Activated CD4-positive, alpha-beta T cell treated with anti-CD3 and anti-CD28 coated beads, Interleukin-2, amount 10 ng/mL, durations not matched to agents 24 days and 14 days (primary cell): ENCODE data around the gene TRDMT1. TPM values are rescaled to one million over a fixed set of nuclear protein-coding genes. Genes with fewer than 3 reads are reported as not detected.

Experiments
- DNase-seq: peaks from one replicate; pipeline ENCODE4 v3.0.0; 2022
- H3K27ac Mint-ChIP-seq: one replicate; pipeline ENCODE4 v1.8.0; 2022; ENCODE audit warnings: mild to moderate bottlenecking, mixed read lengths
- H3K27me3 Mint-ChIP-seq: one replicate; pipeline ENCODE4 v1.8.0; 2022; ENCODE audit warnings: mixed read lengths
- H3K36me3 Mint-ChIP-seq: one replicate; pipeline ENCODE4 v1.8.0; 2022; ENCODE audit warnings: low read depth, mild to moderate bottlenecking, mixed read lengths
- H3K4me1 Mint-ChIP-seq: one replicate; pipeline ENCODE4 v1.8.0; 2021; ENCODE audit warnings: mixed read lengths
- H3K4me3 Mint-ChIP-seq: one replicate; pipeline ENCODE4 v1.8.0; 2022; ENCODE audit warnings: mild to moderate bottlenecking, moderate library complexity, mixed read lengths
- H3K9me3 Mint-ChIP-seq: one replicate; pipeline ENCODE4 v1.8.0; 2021; ENCODE audit warnings: mixed read lengths
- intact Hi-C: fragments of 100-400 bp; cut with micrococcal nuclease; formaldehyde crosslinking; loops from one replicate; pipeline ENCODE4 v1.15.1; 2023
- total RNA-seq: library from RNA; stranded (reverse); gene quantifications from 2 replicates; pipeline ENCODE4 v1.2.3, GENCODE V29; 2022

Gene TRDMT1
- total RNA-seq, 1 donor from 2014 or later = 3.9 TPM

DNA sequence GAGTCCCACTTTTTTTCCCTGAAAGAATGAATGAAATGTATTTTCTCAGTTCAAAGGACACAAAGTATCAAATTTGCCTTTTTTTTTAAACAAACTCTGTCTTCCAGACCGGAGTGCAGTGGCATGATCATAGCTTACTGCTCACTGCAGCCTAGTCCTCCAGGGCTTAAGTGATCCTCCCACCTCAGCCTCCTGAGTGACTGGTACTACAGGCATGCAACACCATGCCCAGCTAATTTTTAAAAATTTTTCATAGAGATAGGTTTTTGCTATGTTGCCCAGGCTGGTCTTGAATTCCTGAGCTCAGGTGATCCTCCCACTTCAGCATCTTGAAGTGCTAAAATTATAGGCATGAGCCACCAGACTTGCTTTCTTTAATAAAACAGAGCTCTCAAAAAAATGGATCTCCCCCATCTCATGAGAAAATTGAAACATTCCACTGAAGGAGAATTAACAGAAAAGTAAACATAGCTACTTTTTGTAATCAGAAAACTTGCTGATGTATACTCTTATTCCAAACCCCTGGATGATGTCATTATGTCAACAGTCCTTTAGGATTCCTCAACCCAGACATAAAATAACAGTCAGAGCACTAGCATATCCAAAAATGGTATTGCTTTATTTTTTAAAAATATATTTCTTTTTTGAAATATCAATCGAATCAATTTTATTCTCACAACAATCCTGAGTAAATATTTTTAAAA lies 12.3 kb upstream of the TRDMT1 start:
- Mint-ChIP-seq H3K9me3 (peaks cover 5% of the 10 kb centered on the region), H3K27me3 (no peaks in the 10 kb centered on the region), H3K4me1 (peaks cover 31% of the 10 kb centered on the region), H3K36me3 (peaks cover 16% of the 10 kb centered on the region), H3K4me3 (no peak overlapping the region), H3K27ac (no peak overlapping the region)
- intact Hi-C loops = no loop called here
- DNase-seq = no peak

DNA sequence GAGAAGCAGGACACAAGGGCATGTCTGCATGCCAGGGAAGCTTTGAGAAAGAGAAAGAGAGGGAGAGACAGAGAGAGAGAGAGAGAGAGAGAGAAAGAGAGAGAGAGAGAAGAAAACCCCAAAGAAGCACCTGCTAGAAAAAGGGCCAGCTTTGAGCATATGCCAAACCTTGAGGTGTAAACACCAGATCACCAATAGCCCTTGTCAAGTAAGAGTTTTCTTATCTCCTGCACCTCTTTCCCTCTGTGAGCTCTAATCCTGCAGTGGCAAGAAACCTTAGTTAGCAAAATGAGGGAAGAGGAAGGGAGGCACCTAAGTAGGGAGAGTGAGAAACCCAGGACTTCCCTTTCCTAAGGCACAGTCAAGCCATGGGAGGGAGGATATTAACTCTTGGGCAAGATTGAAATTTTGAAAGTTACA lies 11.3 kb upstream of the TRDMT1 start:
- intact Hi-C loops = no loop called here
- Mint-ChIP-seq H3K4me1 (peaks cover 31% of the 10 kb centered on the region), H3K27me3 (no peaks in the 10 kb centered on the region), H3K9me3 (peaks cover 2% of the 10 kb centered on the region), H3K4me3 (no peak overlapping the region), H3K36me3 (peaks cover 12% of the 10 kb centered on the region), H3K27ac (no peak overlapping the region)
- no peak for DNase-seq

DNA sequence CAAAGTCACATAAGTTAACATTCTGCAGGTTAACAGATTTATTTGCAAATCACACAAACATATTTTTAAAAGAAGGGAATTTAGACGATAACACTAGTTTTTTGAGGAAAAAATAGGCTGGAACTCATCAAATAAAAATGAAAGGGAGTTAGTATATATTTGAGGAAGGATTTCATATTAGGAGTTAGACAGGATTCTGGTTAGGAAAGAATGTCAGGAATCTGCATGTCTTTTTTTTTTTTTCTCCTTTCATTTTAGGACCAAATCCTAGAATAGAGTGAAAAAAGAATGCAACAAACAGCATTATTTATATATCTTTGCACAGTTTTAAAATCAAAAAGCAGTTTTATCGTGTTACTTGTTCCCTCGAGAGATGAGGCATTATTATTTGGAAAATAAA lies 8.9 kb upstream of the TRDMT1 start:
- H3K4me1 Mint-ChIP-seq = peaks cover 31% of the 10 kb centered on the region
- intact Hi-C loops = no loop called here
- no peaks in the 10 kb centered on the region for H3K9me3 Mint-ChIP-seq
- DNase-seq = no peak
- H3K4me3 Mint-ChIP-seq = no peak overlapping the region
- H3K27ac Mint-ChIP-seq = no peak overlapping the region
- no peaks in the 10 kb centered on the region for H3K27me3 Mint-ChIP-seq
- H3K36me3 Mint-ChIP-seq = peaks cover 11% of the 10 kb centered on the region

DNA sequence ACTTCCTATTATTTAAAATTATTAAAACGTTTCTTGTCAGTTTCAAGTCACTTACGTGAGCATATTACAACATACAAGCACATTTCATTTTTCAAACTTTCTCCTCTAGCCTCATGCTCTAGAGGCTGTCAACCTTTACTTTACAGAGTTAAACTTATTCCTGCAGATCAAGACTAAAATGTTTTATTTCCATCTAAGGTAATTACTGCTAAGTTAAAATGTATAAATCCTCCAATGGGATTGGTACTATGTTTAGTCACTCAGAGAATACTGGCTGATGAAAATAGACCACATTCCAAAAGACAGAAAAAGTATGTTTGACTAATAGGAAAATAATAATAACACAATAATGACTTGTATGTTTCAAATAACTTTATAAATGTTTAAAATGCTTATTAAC lies 8.4 kb upstream of the TRDMT1 start:
- no peak overlapping the region for H3K27ac Mint-ChIP-seq
- peaks cover 8% of the 10 kb centered on the region for H3K36me3 Mint-ChIP-seq
- H3K27me3 Mint-ChIP-seq = no peaks in the 10 kb centered on the region
- peaks cover 28% of the 10 kb centered on the region for H3K4me1 Mint-ChIP-seq
- H3K4me3 Mint-ChIP-seq = no peak overlapping the region
- H3K9me3 Mint-ChIP-seq = no peaks in the 10 kb centered on the region
- DNase-seq = no peak
- intact Hi-C loops = loop anchor here (10.0 kb wide), 1 partner anchor 1445 kb away; the partner anchor contains the start of genes ARL5B and NSUN6

DNA sequence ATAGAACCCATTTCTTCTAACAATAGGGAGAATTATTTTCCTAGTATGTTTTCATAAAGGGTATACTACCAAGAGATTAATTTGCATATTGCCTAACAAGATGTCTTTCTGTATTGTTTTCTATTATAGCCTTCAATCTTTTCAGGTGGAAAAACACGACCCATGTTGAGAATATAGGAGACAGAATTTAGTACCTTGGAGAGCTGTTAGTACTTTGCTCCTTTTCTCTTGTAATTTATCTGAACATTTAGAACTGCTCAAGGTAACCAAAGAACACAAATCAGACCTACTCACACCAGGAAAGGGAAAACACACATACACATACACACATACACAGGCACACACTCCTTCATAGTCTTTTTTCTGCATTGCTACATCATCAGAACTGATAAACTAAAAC lies 7.8 kb upstream of the TRDMT1 start:
- H3K4me3 Mint-ChIP-seq = no peak overlapping the region
- H3K4me1 Mint-ChIP-seq = peaks cover 28% of the 10 kb centered on the region
- peaks cover 6% of the 10 kb centered on the region for H3K36me3 Mint-ChIP-seq
- no peak for DNase-seq
- H3K27me3 Mint-ChIP-seq = no peaks in the 10 kb centered on the region
- no peak overlapping the region for H3K27ac Mint-ChIP-seq
- intact Hi-C loops = loop anchor here (10.0 kb wide), 1 partner anchor 1445 kb away; the partner anchor contains the start of genes ARL5B and NSUN6
- H3K9me3 Mint-ChIP-seq = no peaks in the 10 kb centered on the region

DNA sequence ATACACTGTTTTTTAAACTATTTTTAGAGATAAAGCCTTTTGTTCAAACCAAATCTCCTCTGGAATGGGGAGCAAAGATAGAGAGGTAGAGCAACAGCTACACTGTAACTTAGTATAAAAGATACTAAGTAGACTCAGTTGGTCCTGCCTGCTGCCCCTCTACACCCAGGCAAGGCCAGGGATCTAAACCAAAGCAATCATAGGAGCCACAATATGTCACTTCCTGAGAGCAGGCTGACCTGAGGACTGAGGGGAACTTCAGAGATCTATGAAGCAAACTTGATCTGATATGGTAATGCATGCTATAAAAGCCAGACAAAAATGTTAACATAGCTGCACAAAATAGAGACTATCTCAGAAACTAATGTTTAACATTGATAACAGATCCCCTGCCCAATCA lies 7.0 kb upstream of the TRDMT1 start:
- H3K27ac Mint-ChIP-seq = no peak overlapping the region
- no peaks in the 10 kb centered on the region for H3K27me3 Mint-ChIP-seq
- DNase-seq = no peak
- H3K9me3 Mint-ChIP-seq = no peaks in the 10 kb centered on the region
- intact Hi-C loops = loop anchor here (10.0 kb wide), 1 partner anchor 1446 kb away; the partner anchor contains the start of genes ARL5B and NSUN6
- no peak overlapping the region for H3K4me3 Mint-ChIP-seq
- peaks cover 6% of the 10 kb centered on the region for H3K36me3 Mint-ChIP-seq
- H3K4me1 Mint-ChIP-seq = peaks cover 31% of the 10 kb centered on the region

DNA sequence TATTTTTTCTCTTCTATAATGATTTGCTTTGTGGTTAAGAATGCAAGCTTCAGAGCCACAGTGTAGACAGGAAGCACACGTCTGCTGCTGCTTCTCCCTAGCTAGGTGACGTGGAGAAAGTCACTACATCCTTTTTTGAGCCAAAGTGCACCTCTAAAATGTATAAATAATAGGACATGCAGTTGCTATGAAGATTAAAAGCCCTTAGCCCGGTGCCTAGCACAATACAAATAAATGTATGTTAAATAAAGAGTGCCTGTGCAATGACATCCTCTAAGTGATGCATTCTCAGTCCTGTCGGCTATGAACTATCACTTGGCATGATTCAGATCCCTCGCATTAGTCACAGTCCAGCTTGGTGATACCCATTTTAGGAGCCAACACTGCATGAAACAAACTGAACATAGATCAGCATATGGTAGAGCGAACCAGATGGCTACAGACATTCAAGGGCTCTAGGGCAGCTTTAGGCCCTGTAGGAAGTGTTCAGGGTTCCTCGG lies 4.8 kb upstream of the TRDMT1 start:
- Mint-ChIP-seq H3K4me1 (peaks cover 31% of the 10 kb centered on the region), H3K9me3 (no peaks in the 10 kb centered on the region), H3K27ac (peak overlapping the region; percentile 83), H3K27me3 (no peaks in the 10 kb centered on the region), H3K36me3 (no peaks in the 10 kb centered on the region), H3K4me3 (peak overlapping the region; percentile 63)
- intact Hi-C loops = loop anchor here (1.0 to 10.0 kb wide), 3 partner anchors 10 to 1449 kb away; partner anchors contain the start of genes ARL5B and NSUN6
- DNase-seq = peak; percentile 79

DNA sequence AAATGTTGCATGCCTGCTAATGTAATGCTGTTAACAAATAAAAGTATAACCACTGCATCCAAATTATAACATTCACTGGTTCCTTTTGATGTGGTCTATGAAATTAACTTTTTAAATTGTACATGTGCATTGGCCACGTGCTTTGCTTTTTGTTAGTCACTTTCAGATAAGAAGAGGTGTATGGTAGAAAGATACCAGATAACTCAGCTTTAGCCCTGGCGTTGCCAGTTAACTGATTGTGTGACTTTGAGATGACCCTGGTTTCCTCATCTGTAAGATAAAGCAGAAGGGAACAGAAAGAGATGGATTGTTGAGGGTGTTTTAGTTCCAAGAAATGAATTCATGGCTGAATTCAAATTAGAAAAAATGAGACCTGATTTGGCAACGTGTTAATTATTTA lies 1.9 kb upstream of the TRDMT1 start:
- DNase-seq = no peak
- no peaks in the 10 kb centered on the region for H3K36me3 Mint-ChIP-seq
- H3K4me3 Mint-ChIP-seq = no peak overlapping the region
- intact Hi-C loops = loop anchor here (10.0 kb wide), 1 partner anchor 1451 kb away; the partner anchor contains the start of genes ARL5B and NSUN6
- no peaks in the 10 kb centered on the region for H3K9me3 Mint-ChIP-seq
- H3K27ac Mint-ChIP-seq = no peak overlapping the region
- H3K27me3 Mint-ChIP-seq = no peaks in the 10 kb centered on the region
- peaks cover 42% of the 10 kb centered on the region for H3K4me1 Mint-ChIP-seq

DNA sequence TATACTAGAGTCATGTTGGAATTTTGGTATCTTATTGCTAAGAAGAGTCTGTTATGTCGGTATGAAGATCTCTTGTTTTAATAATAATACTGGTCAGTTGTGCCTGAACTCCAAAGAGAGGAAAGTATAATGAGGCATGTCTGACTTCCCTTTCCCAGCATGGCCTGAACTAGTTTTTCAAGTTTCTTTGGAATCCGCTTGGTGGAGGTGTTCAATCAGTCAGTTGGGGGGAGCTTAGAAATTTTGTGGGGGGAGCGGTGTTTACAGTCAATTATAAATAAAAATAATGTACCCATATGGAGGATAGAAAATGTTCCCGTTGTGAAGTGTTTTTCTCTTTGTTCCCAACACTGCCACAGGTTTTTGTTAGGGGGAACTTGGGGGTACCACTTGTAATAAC lies 1.5 kb upstream of the TRDMT1 start:
- Mint-ChIP-seq H3K27ac (no peak overlapping the region), H3K4me3 (no peak overlapping the region), H3K9me3 (no peaks in the 10 kb centered on the region), H3K36me3 (no peaks in the 10 kb centered on the region), H3K27me3 (no peaks in the 10 kb centered on the region), H3K4me1 (peaks cover 41% of the 10 kb centered on the region)
- no peak for DNase-seq
- intact Hi-C loops = loop anchor here (10.0 kb wide), 1 partner anchor 1452 kb away; the partner anchor contains the start of genes ARL5B and NSUN6

DNA sequence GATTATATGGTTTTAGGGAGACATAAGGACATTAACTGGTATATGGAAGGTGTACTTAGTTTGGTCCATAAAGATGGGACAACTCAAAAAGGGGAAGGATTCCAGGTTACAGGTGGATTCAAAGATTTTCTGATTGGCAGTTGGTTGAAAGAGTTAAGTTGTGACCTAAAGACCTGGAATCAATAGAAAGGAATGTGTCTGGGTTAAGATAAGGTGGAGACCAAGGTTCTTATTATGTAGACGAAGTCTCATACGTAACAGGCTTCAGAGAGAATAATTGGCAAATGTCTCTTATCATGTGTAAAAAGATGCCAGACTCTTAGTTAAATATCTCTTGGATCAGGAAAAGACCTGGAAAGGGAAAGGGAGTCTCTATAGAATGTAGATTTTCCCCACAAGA lies 1.0 kb upstream of the TRDMT1 start:
- peaks cover 41% of the 10 kb centered on the region for H3K4me1 Mint-ChIP-seq
- peak overlapping the region; percentile 22 for H3K27ac Mint-ChIP-seq
- H3K4me3 Mint-ChIP-seq = no peak overlapping the region

DNA sequence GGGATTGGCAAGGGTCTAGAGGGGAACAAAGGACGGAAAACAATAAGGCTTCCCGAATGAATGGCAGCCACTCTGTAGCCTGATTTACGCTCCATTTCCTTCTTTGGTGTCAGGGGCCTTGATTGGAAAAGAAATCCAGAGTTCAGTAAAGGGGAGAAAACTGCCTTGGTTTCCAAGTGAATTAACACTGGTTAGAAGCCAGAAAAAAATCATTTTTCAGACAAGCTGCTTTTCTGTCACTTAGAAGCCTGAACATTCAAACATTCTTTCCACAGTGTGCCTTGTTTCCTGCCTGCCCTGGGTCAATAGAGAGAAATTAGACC lies 283 bp upstream of the TRDMT1 start:
- peak overlapping the region; percentile 92 for H3K27ac Mint-ChIP-seq
- no peaks in the 10 kb centered on the region for H3K27me3 Mint-ChIP-seq
- DNase-seq = no peak
- no peaks in the 10 kb centered on the region for H3K36me3 Mint-ChIP-seq
- H3K4me3 Mint-ChIP-seq = peak overlapping the region; percentile 95
- no peaks in the 10 kb centered on the region for H3K9me3 Mint-ChIP-seq
- peaks cover 39% of the 10 kb centered on the region for H3K4me1 Mint-ChIP-seq
- intact Hi-C loops = loop anchor here (1.0 to 10.0 kb wide), 7 partner anchors 15 to 1453 kb away; partner anchors contain the start of genes ARL5B, NSUN6 and RSU1

More for the DNA sequence above, 1.0 kb upstream of the TRDMT1 start:
- no peaks in the 10 kb centered on the region for H3K9me3 Mint-ChIP-seq
- no peak for DNase-seq
- no peaks in the 10 kb centered on the region for H3K27me3 Mint-ChIP-seq
- H3K36me3 Mint-ChIP-seq = no peaks in the 10 kb centered on the region
- intact Hi-C loops = loop anchor here (10.0 kb wide), 1 partner anchor 1452 kb away; the partner anchor contains the start of genes ARL5B and NSUN6

DNA sequence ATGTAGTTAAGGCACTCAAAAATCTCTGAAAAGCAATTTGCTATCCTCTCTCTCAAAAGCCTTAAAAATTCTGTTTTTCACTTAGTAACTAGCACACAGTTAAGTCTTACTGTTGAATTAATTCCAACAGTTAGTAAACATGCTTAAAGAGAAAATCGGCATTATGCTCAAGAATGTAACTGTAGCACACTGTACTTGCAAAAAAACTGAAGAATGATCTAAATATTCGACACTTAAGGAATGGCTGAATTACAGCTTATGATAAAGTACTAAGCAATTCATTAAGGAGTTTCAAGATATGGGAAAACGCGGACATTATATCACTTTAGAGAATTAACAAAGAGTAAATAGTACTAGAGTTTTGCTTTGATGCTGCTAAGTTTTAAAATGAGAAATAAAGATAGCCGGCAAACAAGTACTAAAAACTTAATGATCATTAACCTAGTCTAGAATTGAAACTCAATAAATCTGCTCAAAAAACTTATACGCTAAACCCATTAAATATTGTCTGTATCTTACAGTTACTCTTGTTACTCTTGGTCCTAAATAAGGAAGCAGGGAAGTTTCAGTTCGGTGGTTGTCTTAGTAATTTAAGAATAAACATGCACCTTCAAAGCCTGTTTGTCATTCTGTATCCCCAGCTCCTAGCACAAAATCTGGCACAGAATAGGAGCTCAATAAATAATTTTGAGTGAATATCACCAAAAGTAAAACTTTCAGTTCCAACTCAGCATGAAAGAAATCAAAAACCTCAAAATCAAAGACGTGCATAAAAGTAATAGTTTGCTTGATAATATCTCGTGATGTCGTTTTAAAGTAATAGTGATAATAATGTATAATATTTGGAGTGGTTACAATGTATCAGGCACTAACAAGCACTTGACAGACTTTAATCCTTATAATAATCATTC lies 1.2 kb downstream of the TRDMT1 start:
- Mint-ChIP-seq H3K27ac (peak overlapping the region; percentile 92), H3K4me3 (peak overlapping the region; percentile 95)

DNA sequence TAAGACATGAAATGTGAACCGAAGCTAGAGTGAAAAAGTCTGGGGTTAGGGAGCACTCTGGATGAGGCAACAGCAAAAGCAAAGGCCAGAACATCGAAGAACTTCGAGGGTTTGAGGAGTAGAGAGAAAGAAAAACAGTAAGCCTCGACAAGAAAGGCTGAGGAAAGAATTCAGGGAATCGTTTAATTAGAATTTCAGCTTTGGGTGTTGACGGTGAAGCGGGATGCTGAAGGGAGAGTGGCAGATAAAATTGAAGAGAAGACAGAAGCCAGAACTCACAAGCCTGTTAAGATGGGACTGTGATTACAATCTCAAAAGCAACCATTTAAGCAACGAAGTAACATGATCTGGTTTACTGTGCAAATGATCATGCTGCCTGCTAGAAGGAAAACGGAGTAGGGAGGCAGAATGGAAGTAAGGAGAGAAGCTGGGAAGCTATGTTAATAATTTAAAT lies 2.1 kb downstream of the TRDMT1 start:
- no peak for DNase-seq
- Mint-ChIP-seq H3K27ac (no peak overlapping the region), H3K9me3 (no peaks in the 10 kb centered on the region), H3K36me3 (no peaks in the 10 kb centered on the region), H3K27me3 (no peaks in the 10 kb centered on the region), H3K4me1 (peaks cover 26% of the 10 kb centered on the region), H3K4me3 (no peak overlapping the region)
- intact Hi-C loops = no loop called here

More for the DNA sequence above, 1.2 kb downstream of the TRDMT1 start:
- no peak for DNase-seq
- H3K36me3 Mint-ChIP-seq = no peaks in the 10 kb centered on the region
- H3K27me3 Mint-ChIP-seq = no peaks in the 10 kb centered on the region
- peaks cover 28% of the 10 kb centered on the region for H3K4me1 Mint-ChIP-seq
- H3K9me3 Mint-ChIP-seq = no peaks in the 10 kb centered on the region
- intact Hi-C loops = loop anchor here (10.0 kb wide), 1 partner anchor 1455 kb away; the partner anchor contains the start of genes ARL5B and NSUN6
